Body of pancreas (tissue), 4 donors: ENCODE measurements around the gene CLCNKB.

Experiments used
- POLR2A ChIP-seq, 3 donors: fragments of 450-650 bp; IDR thresholded peaks; one replicate each; pipeline ENCODE4 v1.6.1; 2016; ENCODE audit warnings: antibody characterized with exemption in 3 of 3, mild to moderate bottlenecking in 2 of 3
- TF ChIP-seq, protein P1 (sequence below), 7 experiments: fragments of 450-650 bp in 4 of 7; fragments of 200-600 bp in 3 of 7; sonication (generic) in 3 of 7; IDR thresholded peaks; one replicate each; pipeline ENCODE4 v1.5.1; 2016 to 2019; ENCODE audit warnings: antibody characterized with exemption in 7 of 7

DNA sequence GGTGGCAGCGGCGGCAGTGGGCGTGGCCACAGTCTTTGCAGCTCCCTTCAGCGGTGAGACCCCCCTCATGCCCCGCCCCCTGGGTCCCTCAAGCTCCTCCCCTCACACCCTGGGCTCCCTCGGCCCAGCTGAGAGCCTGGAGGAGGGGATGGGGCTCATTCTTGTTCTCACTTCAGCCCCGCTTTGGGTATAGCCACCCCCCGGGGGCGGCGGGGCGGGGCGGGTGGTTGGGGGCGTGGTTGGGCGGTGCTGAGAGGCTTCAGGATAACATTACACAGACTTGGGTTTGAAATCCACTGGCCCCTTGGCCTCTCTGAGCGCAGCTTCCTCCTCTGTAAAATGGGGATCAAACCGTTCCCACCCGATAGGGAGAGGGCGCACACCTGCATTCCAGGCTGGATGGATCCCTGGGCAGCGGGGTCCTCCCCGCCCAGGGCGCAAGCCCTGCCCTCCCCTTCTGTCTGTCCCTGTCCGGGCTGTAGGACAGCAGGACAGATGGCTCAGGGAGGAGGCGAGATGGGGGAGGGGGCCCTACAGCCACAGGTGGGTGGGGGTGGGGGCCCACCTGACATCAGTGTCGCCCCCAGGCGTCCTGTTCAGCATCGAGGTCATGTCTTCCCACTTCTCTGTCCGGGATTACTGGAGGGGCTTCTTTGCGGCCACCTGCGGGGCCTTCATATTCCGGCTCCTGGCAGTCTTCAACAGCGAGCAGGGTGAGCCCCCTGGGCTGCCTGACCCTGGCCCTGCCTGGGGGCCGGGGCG is 16.7 kb upstream of the CLCNKB start:
- no peak for TF ChIP-seq POLR2A (IDR thresholded peaks at IDR 0.05)
- TF ChIP-seq, protein P1, sequence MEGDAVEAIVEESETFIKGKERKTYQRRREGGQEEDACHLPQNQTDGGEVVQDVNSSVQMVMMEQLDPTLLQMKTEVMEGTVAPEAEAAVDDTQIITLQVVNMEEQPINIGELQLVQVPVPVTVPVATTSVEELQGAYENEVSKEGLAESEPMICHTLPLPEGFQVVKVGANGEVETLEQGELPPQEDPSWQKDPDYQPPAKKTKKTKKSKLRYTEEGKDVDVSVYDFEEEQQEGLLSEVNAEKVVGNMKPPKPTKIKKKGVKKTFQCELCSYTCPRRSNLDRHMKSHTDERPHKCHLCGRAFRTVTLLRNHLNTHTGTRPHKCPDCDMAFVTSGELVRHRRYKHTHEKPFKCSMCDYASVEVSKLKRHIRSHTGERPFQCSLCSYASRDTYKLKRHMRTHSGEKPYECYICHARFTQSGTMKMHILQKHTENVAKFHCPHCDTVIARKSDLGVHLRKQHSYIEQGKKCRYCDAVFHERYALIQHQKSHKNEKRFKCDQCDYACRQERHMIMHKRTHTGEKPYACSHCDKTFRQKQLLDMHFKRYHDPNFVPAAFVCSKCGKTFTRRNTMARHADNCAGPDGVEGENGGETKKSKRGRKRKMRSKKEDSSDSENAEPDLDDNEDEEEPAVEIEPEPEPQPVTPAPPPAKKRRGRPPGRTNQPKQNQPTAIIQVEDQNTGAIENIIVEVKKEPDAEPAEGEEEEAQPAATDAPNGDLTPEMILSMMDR (IDR thresholded peaks at IDR 0.05), result no peak
